Umbilical cord (tissue), 2 donors: ENCODE results near the gene ABHD15. TPM values are rescaled to one million over a fixed set of nuclear protein-coding genes. Genes with fewer than 3 reads are reported as not detected.

Source experiments
- DNase-seq: peaks from one replicate; pipeline ENCODE4 v3.0.0-alpha.2; 2015; ENCODE audit warnings: low spot score
- total RNA-seq: library from RNA; depleted of rRNA; stranded (reverse); fragments of >200 nt; gene quantifications from one replicate; pipeline ENCODE4 v1.2.3, GENCODE V29; 2014; ENCODE audit warnings: low replicate concordance; ENCODE audit not compliant: insufficient read depth

ABHD15 gene
- total RNA-seq, 1 donor from 2014 or later: 3.1 TPM

GRCh38 chr17:29544066-29544465 lies 22.8 kb downstream of the ABHD15 start:
- DNase-seq: no peak

- no peak for DNase-seq
Observed at GRCh38 chr17:29533976-29534375, 32.9 kb downstream of the ABHD15 start.

- no peak for DNase-seq
Observed at GRCh38 chr17:29526322-29526721, 40.5 kb downstream of the ABHD15 start.

GRCh38 chr17:29524692-29525091 lies 42.1 kb downstream of the ABHD15 start:
- DNase-seq: no peak

GRCh38 chr17:29518359-29518758 lies 48.5 kb downstream of the ABHD15 start:
- DNase-seq: no peak

- DNase-seq: no peak
Observed at GRCh38 chr17:29514792-29515191, 52.0 kb downstream of the ABHD15 start.

- DNase-seq: no peak
Observed at GRCh38 chr17:29510953-29511352, 55.9 kb downstream of the ABHD15 start.

Other genes starting within 250 kb of the ABHD15 start
- 84.7 TPM for gene TAOK1, start 176.7 kb downstream of the ABHD15 start, total RNA-seq
- gene TP53I13, start 1.7 kb upstream of the ABHD15 start, total RNA-seq: 51.3 TPM
- gene GIT1, start 22.6 kb upstream of the ABHD15 start, total RNA-seq: 1.9 TPM
- 3.6 TPM for gene ANKRD13B, start 26.1 kb upstream of the ABHD15 start, total RNA-seq
- gene CORO6, start 55.9 kb upstream of the ABHD15 start, total RNA-seq: 1.9 TPM